GM23248 (cell line): ENCODE measurements around the gene CPHXL. TPM values are rescaled to one million over a fixed set of nuclear protein-coding genes. Genes with fewer than 3 reads are reported as not detected.

Experiments
- DNase-seq: peaks from one replicate; pipeline ENCODE4 v3.0.0-alpha.2; 2015
- H2AFZ ChIP-seq: fragments of 200-600 bp; sonication (generic); 2 replicates; pipeline ENCODE4 v1.6.1; 2016; ENCODE audit warnings: antibody characterized with exemption
- H3F3A ChIP-seq: fragments of 200-600 bp; sonication (generic); 2 replicates; pipeline ENCODE4 v1.6.1; 2016; ENCODE audit warnings: mild to moderate bottlenecking, antibody characterized with exemption, mixed run types; ENCODE audit not compliant: insufficient read depth
- H3K27ac ChIP-seq: fragments of 200-600 bp; sonication (generic); 2 replicates; pipeline ENCODE4 v1.5.1; 2016; ENCODE audit warnings: mild to moderate bottlenecking
- H3K27me3 ChIP-seq: fragments of 200-600 bp; sonication (generic); replicated peaks from 2 replicates; pipeline ENCODE4 v1.6.1; 2016; ENCODE audit warnings: mild to moderate bottlenecking; ENCODE audit not compliant: insufficient read depth
- H3K36me3 ChIP-seq: fragments of 200-600 bp; sonication (generic); 2 replicates; pipeline ENCODE4 v1.6.1; 2016; ENCODE audit warnings: low read depth, mild to moderate bottlenecking
- H3K4me1 ChIP-seq: fragments of 200-600 bp; sonication (generic); 2 replicates; pipeline ENCODE4 v1.6.1; 2016; ENCODE audit warnings: mild to moderate bottlenecking; ENCODE audit not compliant: insufficient read depth
- H3K4me2 ChIP-seq: fragments of 200-600 bp; sonication (generic); one replicate; pipeline ENCODE4 v1.6.1; 2016; ENCODE audit warnings: mild to moderate bottlenecking; ENCODE audit not compliant: unreplicated experiment
- H3K4me3 ChIP-seq: fragments of 200-600 bp; sonication (generic); 2 replicates; pipeline ENCODE4 v1.5.1; 2016; ENCODE audit warnings: mild to moderate bottlenecking
- H3K79me2 ChIP-seq: fragments of 200-600 bp; sonication (generic); 2 replicates; pipeline ENCODE4 v1.6.1; 2016; ENCODE audit warnings: mild to moderate bottlenecking; ENCODE audit not compliant: insufficient read depth
- H3K9ac ChIP-seq: fragments of 200-600 bp; sonication (generic); 2 replicates; pipeline ENCODE4 v1.6.1; 2016; ENCODE audit warnings: mild to moderate bottlenecking
- H3K9me2 ChIP-seq: fragments of 200-600 bp; sonication (generic); 2 replicates; pipeline ENCODE4 v1.6.1; 2016; ENCODE audit warnings: mixed run types, mild to moderate bottlenecking, moderate library complexity; ENCODE audit not compliant: insufficient read depth
- H3K9me3 ChIP-seq: fragments of 200-600 bp; sonication (generic); one replicate; pipeline ENCODE4 v1.6.1; 2017; ENCODE audit warnings: low read depth
- H4K20me1 ChIP-seq: fragments of 200-600 bp; sonication (generic); 2 replicates; pipeline ENCODE4 v1.6.0; 2016; ENCODE audit not compliant: insufficient read depth
- EZH2 ChIP-seq: fragments of 200-600 bp; sonication (generic); IDR thresholded peaks from 2 replicates; pipeline ENCODE4 v1.6.1; 2018; ENCODE audit warnings: antibody characterized with exemption, mild to moderate bottlenecking; ENCODE audit not compliant: insufficient read depth, poor library complexity, severe bottlenecking
- EZH2phosphoT487 ChIP-seq: fragments of 200-600 bp; sonication (generic); IDR thresholded peaks from 2 replicates; pipeline ENCODE4 v1.6.1; 2018; ENCODE audit warnings: antibody characterized with exemption, moderate library complexity, mild to moderate bottlenecking, low read depth; ENCODE audit not compliant: insufficient read depth
- whole genome bisulfite sequencing, 2 experiments: methylation state at CpG; one replicate each; pipeline ENCODE4 v1.1.6; 2015 to 2017; ENCODE audit warnings: low lambda C conversion rate in 2 of 2, low coverage in 1 of 2; ENCODE audit errors: missing lambda C conversion rate in 2 of 2; 5-methylcytosine and 5-hydroxymethylcytosine counted together
- in situ Hi-C: fragments of 300-500 bp; cut with MboI; formaldehyde crosslinking; loops from 2 replicates; pipeline ENCODE4 v1.15.0; 2020
- polyA plus RNA-seq: library from polyadenylated mRNA; unstranded; fragments of >200 nt; fragmentation: Nextera tagmentation; extraction: Ambion mirVana; gene quantifications from 2 replicates; pipeline ENCODE4 v1.2.1, GENCODE V29; 2016
- small RNA-seq: library from RNA; depleted of rRNA; stranded (forward); fragments of <200 nt; gene quantifications from one replicate; pipeline ENCODE3, GENCODE V24; 2014; ENCODE audit warnings: low read depth, low replicate concordance
- total RNA-seq: library from RNA; depleted of rRNA; stranded (reverse); fragments of >200 nt; shearing (Covaris generic); gene quantifications from 2 replicates; pipeline ENCODE4 v1.2.3, GENCODE V29; 2014; rRNA removed

Gene CPHXL
- total and polyA plus RNA-seq, 2 experiments from 2014 or later = not detected

DNA sequence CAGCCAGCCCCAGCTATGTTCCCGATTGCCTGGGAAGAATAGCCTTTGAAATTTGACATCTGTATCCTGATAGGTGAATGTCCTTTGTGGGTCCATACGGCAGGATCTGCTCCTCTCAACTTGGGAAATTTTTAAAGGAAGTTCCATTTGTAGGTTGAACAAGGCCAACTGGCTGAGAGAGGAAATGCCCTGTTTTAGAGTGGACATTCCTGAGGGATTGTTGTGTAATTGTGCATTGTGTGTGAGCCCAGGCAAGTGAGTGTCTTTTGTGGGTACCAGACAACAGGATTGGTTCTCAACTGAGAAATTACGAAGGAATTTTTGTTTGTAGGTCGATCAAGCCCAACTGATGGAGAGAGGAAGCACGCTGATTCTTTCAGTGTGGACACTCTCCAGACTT is 46.9 kb downstream of the CPHXL start:
- DNase-seq = peak; percentile 6

DNA sequence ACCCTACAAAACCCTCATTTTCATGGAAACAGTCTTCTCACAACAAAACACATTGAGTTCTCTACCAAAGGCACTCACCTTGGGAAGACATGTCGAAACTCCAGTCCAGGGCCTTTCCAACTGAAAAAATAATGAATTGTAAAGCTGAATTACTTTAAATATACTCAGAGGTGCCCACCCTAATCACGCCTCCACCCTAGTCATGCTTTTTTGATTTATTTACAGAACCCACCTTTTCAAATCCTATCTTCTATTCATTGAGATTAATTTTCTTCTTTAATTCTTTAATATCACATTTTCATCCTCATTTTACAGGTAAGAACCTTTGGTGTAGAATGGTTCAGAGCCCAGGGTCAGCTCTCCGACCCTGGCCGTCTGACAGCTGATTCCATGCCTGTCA is 49.4 kb downstream of the CPHXL start, which contains the start of gene CPHXL2:
TSS of gene CPHXL2 (minus strand) at position 101 of the 400 bp plus-strand sequence. CDS start at position 91, 10 bp downstream.
- no peaks in the 10 kb centered on the region for H3K9me3 ChIP-seq

More for the DNA sequence above, 46.9 kb downstream of the CPHXL start:
- no peaks in the 10 kb centered on the region for H3K9me3 ChIP-seq
- H4K20me1 ChIP-seq = no peaks in the 10 kb centered on the region
- H3K4me2 ChIP-seq = no peak overlapping the region
- H3K4me3 ChIP-seq = no peak overlapping the region
- H3K79me2 ChIP-seq = no peaks in the 10 kb centered on the region
- H3K36me3 ChIP-seq = no peaks in the 10 kb centered on the region
- WGBS, 2 experiments = 73 to 76% methylated on average over 5 of the region's 5 CpGs
- no peaks in the 10 kb centered on the region for H3K4me1 ChIP-seq
- no peaks in the 10 kb centered on the region for H3F3A ChIP-seq
- no peak for TF ChIP-seq EZH2
- no peak for TF ChIP-seq EZH2phosphoT487
- in situ Hi-C loops = no loop called here
- no peak overlapping the region for H3K9ac ChIP-seq
- no peak overlapping the region for H3K27ac ChIP-seq
- H3K27me3 ChIP-seq = no peaks in the 10 kb centered on the region
- no peak overlapping the region for H2AFZ ChIP-seq
- H3K9me2 ChIP-seq = no peaks in the 10 kb centered on the region

DNA sequence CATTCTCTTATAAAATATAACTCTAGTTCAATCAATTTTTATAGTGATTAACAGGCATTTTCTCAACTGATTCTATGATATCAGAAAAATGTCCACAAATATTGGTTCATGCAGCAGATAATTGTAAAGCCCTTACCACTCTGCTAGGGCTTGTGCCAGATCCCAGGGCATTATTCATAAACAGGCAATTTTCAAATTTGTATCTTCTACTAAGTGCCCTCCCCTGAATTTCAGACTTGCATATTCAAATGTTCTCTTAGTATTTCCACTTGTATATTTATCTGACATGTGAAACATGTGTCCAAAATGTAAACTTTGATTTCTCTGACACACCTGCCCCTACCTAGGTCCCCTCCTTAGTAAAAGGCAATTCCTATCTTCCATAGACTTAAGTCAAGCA is 58.8 kb downstream of the CPHXL start:
- Histone ChIP-seq H3K79me2 (no peaks in the 10 kb centered on the region), H3F3A (no peaks in the 10 kb centered on the region), H3K36me3 (no peaks in the 10 kb centered on the region), H3K4me1 (no peaks in the 10 kb centered on the region), H3K4me3 (no peak overlapping the region), H3K27ac (no peak overlapping the region), H3K9me3 (no peaks in the 10 kb centered on the region), H3K9me2 (no peaks in the 10 kb centered on the region), H3K4me2 (no peak overlapping the region), H2AFZ (no peak overlapping the region), H3K27me3 (no peaks in the 10 kb centered on the region), H3K9ac (no peak overlapping the region), H4K20me1 (no peaks in the 10 kb centered on the region)
- in situ Hi-C loops = no loop called here
- TF ChIP-seq EZH2 (no peak), EZH2phosphoT487 (no peak)
- no peak for DNase-seq

More for the DNA sequence above, 49.4 kb downstream of the CPHXL start, which contains the start of gene CPHXL2:
- H3K79me2 ChIP-seq = no peaks in the 10 kb centered on the region
- no peak for DNase-seq
- no peaks in the 10 kb centered on the region for H4K20me1 ChIP-seq
- no peaks in the 10 kb centered on the region for H3F3A ChIP-seq
- H3K4me2 ChIP-seq = no peak within 1 kb of the TSS
- H3K9ac ChIP-seq = no peak within 1 kb of the TSS
- WGBS, 2 experiments = 67 to 72% methylated on average over 4 of the region's 4 CpGs
- H3K9me2 ChIP-seq = no peaks in the 10 kb centered on the region
- H2AFZ ChIP-seq = no peak within 1 kb of the TSS
- TF ChIP-seq EZH2 = no peak
- no peak for TF ChIP-seq EZH2phosphoT487
- in situ Hi-C loops = no loop called here
- H3K27me3 ChIP-seq = no peaks in the 10 kb centered on the region
- no peak within 1 kb of the TSS for H3K27ac ChIP-seq
- H3K36me3 ChIP-seq = no peaks in the 10 kb centered on the region
- no peaks in the 10 kb centered on the region for H3K4me1 ChIP-seq
- H3K4me3 ChIP-seq = no peak within 1 kb of the TSS

Small RNA genes within 50 kb of the gene (small RNA-seq; reads per million reads assigned to genes)
- not detected for gene RN7SL520P

Other genes with a start within 250 kb of the CPHXL start
- 0.65 and 0.76 TPM in 2 replicates for gene CHST6, start 231.0 kb downstream of the CPHXL start, total RNA-seq
- 0.10 and 0.20 TPM in 2 replicates for gene CHST6, start 231.0 kb downstream of the CPHXL start, polyA plus RNA-seq
- gene CHST5, start 190.4 kb downstream of the CPHXL start, total RNA-seq = 0.25 TPM in 1 of 2 replicates, not detected in the other
- not detected in 2 replicates for gene CHST5, start 190.4 kb downstream of the CPHXL start, polyA plus RNA-seq
- gene TMEM231, start 170.2 kb downstream of the CPHXL start, total RNA-seq = 14.2 and 20.3 TPM in 2 replicates
- gene TMEM231, start 170.2 kb downstream of the CPHXL start, polyA plus RNA-seq = 12.7 and 13.5 TPM in 2 replicates
- 52.7 and 57.5 TPM in 2 replicates for gene GABARAPL2, start 160.1 kb downstream of the CPHXL start, total RNA-seq
- 252 and 257 TPM in 2 replicates for gene GABARAPL2, start 160.1 kb downstream of the CPHXL start, polyA plus RNA-seq
- 31.3 and 40.1 TPM in 2 replicates for gene ADAT1, start 103.2 kb downstream of the CPHXL start, total RNA-seq
- 18.9 and 25.8 TPM in 2 replicates for gene ADAT1, start 103.2 kb downstream of the CPHXL start, polyA plus RNA-seq
- 114 and 117 TPM in 2 replicates for gene KARS1, start 78.8 kb downstream of the CPHXL start, total RNA-seq
- gene KARS1, start 78.8 kb downstream of the CPHXL start, polyA plus RNA-seq = 130 and 134 TPM in 2 replicates
- 44.8 and 60.7 TPM in 2 replicates for gene TERF2IP, start 78.7 kb downstream of the CPHXL start, total RNA-seq
- gene TERF2IP, start 78.7 kb downstream of the CPHXL start, polyA plus RNA-seq = 59.8 and 66.9 TPM in 2 replicates
- not detected in 2 replicates for gene CPHXL2, start 49.5 kb downstream of the CPHXL start, total RNA-seq
- gene CPHXL2, start 49.5 kb downstream of the CPHXL start, polyA plus RNA-seq = 0.15 TPM in 1 of 2 replicates, not detected in the other
- not detected in 2 replicates for gene DUXB, start 25.0 kb downstream of the CPHXL start, total RNA-seq
- not detected in 2 replicates for gene DUXB, start 25.0 kb downstream of the CPHXL start, polyA plus RNA-seq